HG03558 (cell line): ENCODE results near the gene CAMSAP2.
"Not testable (repeated sequence)": the region's sequence is repeated elsewhere in the genome, so short reads cannot be mapped to it uniquely, and the experiment has no call there.

Experiments
- ATAC-seq: cut with Tn5 transposase; IDR thresholded peaks from one replicate; pipeline ENCODE4 v1.9.1; 2021; ENCODE audit warnings: moderate number of reproducible peaks; ENCODE audit not compliant: unreplicated experiment; ENCODE audit errors: extremely low read depth

CAMSAP2 gene

DNA sequence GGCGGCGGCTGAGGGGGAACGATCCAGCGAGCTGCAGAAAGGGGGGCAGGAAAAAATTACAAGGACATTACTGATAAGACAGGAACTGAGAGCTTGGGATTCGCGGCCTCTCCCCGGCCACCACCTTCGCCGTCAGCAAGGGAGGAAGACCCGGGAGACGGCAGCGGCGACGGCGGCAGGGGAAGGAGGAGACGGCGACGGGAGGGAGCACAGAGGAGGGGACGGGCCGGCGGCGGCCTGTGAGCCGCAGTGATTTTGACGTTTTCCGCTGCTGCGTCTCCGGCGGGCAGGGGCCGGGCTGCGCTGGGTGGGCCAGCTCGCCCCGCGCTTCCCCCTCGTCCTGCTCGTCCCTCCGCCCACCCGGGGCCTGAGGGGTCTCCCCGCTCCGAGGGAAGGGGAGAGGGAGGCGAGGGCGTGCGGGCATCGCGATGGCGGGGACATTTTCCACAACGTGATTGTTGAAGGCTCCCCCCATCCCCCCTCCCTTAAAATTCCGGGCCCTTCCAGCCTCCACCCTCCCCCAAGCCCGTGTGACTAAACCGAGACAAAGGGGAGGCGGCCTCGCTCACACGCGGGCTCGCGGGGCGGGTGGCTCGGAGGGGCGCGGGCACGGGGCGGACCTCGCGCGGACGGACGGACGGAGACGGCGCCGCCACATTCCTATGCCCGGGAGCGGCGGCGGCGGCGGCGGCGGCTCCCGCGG, 407 bp downstream of the CAMSAP2 start:
- ATAC-seq = no peak

DNA sequence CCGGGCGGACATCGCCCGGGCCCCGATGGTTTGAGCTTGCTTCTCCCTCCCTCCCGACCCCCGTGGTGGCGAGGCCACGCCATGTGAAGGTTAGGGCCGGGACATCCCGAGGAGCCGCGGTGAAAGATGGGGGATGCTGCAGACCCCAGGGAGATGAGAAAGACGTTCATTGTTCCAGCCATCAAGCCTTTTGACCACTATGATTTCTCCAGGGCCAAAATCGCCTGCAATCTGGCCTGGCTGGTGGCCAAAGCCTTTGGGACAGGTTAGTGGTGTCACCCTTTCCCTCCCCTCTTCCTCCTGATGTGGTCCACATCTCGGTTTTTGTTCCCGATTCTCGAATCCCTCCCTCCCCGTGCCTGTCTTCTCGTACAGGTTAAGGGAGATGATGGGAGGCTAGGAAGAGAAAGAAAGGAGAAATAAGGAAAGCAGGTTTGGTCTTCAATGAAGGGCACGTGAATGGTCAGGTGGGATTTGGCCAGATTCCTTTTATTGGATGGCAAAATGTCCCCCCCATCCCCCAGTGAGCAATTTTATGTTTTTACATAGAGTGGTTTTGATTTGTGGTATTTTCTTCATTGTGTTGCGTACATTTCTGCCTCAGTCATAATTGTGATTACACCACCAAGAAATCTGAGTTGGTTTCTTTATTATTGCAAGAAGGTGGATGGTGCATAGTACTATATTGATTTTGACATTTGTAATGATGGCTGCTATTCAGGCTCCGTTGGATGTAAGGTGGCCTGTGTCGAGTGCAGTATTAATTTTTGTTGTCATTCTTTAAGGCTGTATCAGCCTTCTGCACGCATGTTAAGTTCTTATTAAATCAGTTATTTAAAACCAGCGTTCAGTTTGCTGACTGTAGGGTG, 1.2 kb downstream of the CAMSAP2 start:
- no peak for ATAC-seq

DNA sequence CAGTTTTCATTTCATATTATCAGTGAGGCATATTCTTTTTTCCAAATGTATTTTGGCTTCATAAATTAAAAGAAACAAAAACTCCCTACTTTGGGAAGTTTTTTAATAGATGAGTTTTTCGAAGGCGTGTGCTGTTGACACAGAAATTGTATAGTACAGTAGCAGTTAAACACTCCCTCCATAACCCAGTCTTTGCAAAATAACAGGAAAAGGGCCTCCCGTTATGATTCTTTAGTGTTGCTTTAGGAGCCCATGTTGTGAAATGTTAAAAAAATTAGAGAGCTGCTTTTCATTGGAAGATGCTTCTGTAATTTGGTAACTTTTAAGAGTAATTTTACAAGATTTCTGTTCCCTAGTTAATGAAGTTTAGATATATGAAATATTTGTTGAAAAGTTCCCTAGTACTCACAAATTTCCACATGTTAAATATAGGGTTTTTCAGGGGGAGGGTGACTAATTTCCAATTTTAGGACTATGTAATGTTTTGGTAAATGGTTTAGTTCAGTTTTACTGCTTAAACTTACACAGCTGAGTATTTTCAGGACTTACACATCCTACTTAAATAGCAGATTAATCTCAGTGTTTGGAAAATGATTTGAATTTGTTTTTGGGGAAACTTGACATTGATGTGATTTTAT, 2.0 kb downstream of the CAMSAP2 start:
- ATAC-seq = no peak

DNA sequence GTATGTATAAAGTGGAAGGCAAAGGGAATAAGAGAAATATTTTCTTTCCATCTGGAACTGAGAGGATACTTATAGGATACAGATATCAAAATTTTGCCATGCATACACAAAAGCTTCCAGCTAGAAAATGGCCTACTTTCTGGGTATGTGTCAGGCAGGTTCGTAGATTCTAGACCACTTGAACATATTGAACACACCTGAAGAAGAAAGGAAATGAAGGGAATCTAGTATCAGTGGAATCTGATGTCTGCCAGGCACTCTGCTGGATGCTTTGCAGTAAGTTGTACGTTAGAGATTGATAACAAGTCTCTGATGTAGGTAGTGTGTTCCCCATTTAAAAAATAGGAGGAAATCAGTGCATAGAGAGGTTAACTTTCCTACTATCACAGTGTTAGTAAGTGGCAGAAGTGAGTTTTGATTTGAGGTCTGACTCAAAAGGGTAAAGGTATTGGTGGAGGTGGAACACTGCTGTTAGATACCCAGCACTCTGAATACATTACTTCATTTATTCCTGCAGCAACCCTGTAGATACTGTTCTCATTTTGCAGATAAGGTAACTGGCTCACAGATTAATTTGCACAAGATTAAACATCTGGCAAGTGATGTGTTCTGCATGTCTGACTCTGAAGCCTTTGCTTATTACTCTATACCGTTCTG, 3.0 kb downstream of the CAMSAP2 start:
- no peak for ATAC-seq

DNA sequence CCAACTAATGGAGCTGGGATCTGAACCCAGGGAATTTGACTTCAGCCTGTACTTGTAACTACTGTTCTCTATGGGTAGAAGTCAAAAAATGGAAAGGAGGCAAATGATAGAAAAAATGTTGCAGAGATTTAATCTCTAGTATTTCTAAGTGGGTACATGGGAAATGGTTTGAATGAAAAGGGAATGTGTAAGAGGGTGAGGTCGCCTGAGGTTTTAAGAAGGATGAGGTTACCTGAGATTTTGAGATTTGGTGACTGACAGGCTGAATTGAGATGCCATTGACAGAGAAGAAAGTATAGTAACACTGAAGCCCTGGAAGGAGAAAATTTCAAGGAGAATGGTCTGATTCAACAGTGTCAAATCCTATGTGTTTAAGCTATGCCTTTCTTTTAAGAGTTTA, 5.5 kb downstream of the CAMSAP2 start:
- ATAC-seq = no peak

DNA sequence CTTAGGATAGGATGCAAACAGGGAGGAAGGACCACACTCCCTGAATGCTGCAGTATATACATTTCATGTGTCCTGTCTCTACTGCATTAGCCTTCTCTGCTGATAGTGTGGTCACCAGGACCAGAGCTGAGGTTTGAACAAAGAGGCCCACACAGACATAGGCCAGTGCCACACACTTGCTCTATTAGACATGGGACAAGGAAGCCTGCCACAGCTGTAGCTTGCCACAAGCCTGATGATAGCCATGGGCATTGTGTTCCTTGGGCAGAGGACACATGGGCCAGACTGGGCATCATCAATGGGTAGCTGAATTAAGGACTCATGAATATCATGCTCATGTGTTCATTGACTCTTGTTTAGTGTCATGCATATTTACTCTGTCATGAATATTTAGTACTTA, 10.4 kb downstream of the CAMSAP2 start:
- ATAC-seq = no peak

DNA sequence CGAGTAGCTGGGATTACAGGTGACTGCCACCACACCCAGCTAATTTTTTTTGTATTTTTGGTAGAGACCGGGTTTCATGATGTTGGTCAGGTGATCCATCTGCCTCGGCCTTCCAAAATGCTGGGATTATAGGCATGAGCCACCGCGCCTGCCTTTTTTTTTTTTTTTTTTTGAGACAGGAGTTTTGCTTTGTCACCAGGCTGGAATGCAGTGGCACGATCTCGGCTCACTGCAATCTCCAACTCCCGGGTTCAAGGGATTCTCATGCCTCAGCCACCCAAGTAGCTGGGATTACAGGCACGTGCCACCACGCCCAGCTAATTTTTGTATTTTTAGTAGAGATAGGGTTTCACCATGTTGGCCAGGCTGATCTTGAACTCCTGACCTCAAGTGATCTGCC, 12.1 kb downstream of the CAMSAP2 start:
- not testable (repeated sequence) for ATAC-seq

DNA sequence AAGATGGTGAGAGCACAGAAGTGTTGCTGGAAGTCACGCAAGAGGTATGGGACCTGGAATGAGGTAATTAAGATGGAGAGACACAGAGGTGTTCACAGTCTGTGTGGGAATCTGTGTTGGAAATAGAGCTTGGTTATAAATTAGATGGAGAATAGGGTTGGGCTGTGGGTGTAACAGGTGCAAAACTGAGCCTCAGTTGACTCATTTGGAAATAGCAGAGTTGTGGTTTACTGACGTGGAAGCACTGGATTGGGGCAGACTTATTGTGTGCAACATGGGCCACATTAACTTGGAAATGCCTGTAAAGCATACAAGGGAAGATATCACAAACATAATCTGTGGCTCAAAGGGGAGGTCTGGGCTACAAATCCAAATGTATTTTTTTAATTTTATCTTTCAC, 13.0 kb downstream of the CAMSAP2 start:
- ATAC-seq = no peak

DNA sequence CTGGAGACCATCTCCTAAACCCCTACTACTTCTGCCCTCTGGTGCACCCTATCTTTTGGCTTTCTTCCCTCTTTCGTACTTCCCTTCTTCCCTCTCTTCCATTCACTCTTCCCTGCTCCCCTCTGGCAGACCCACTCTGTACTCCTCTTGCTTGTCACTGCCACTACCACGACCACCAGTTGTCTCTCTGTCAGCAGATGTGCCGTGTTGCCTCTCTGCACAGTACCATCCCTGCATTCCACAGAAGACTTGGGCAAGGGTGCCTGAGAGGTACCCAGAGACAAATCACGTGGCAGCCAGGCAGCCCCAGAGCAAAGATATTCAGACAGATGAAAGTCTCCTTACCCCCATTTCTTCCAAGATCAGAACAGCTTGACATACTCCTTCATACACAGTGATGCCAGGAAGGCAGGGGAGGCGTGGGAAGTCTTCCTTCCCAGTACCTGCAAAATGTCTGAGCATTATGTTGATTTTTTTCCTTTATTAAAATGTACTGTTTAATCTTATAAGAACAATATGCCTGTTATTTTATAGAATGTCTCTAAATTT, 15.0 kb downstream of the CAMSAP2 start:
- no peak for ATAC-seq

DNA sequence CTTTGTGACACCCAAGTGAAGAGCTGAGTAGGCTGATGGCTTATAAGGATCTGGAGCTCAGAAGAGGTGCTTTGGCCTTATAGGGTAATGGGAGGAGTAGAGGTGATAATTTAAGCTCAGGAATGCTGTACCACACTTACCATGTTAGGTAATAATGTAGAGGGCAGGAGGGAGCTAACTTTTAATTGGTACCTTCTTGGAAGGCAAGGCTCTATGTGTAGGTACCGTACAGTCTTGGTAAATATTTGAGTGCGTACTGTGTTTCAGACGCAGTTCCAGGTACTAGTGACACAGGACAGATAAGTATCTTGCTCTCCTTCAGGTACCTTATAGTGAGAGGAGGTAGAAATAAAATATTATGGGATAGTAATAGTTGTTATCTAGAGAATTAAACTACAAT, 16.8 kb downstream of the CAMSAP2 start:
- no peak for ATAC-seq

DNA sequence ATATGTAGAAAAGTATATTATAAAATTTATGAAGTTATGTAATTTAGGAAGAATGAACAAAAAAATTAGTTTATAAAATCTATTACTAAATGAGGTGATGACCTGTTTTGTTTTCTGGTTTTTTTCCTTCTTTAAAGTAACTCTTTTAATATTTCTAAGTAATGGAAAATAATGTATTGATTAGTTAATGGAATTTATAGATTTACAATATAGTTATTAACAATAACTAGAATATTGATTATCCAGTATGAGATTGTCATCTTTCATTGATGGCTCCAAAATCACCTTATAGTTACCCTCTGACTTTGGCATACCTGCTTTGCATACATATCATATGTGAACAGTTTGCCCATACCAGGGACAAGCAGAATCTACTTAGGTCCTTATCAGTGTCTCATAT, 23.4 kb downstream of the CAMSAP2 start:
- no peak for ATAC-seq

DNA sequence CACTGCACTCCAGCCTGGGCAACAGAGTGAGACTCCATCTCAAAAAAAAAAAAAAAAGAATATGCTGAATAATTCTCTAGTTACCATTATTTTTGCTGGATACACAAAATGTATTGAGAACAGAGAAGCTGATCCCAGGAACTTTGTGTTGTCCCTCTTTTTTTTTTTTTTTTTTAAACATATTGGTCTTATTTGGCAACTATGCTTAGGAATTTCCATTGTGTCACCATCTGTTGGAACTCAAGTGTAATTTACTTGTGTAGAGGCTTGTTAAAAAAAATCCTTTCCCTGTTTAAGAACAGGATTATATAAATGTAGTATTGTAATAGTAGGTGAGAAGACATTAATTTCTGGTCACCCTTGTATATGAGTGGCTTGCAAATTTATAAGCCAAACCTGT, 28.6 kb downstream of the CAMSAP2 start:
- ATAC-seq = no peak

DNA sequence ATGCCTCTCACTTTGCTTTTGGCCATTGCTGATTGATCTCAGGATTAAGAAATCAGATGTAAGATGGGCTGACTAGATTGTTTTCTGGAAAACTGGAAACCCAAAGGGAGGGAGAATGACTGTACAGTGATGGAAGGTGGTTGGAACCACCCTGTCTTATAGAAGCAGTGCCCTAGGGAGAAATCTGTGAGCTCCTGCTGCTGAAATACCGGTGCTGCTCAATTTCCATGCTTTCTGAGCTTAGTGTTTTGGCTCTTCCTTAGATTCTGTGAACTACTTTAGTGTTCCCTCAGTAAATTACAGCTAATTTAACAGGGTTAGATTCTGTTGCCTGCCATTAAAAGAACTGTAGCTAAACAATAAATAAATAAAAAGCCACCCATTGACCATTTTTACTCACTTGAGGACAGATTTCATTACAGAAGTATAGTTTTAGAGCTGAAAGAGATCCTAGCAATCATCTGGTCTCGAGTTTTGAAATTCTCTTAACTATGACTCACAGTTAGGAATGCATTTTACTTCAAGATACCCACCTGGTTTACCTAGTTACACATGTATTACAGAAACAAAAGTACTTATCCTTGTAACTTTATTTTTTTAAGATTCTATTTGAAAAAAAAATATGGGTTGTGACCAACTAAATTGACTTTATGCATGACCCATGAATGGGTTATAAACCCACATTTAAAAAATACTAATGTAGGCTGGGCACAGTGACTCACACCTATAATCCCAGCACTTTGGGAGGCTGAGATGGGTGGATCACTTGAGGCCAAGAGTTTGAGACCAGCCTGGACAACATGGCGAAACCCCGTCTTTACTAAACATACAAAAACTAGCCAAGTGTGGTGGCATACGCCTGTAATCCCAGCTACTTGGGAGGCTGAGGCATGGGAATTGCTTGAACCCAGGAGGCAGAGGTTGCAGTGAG, 33.2 kb downstream of the CAMSAP2 start:
- ATAC-seq = no peak

DNA sequence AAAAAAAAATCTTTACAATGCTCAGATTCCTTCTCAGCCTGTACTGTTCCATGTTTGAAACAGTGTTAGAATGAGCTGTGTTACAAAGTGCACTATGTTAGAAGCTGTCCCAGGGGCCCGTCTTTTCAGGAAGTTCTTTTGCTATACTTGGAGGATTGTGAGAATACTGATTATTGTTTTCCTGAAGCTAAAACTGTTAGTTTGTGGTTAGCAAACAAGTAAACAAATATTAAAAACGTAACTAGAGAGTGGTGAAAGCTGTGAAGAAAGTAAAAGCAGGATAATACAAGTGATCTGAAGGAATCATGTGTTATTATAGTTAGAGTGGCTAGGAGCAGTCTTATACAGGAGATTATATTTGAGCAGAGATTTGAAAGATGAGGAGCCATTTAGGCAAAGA, 35.6 kb downstream of the CAMSAP2 start:
- ATAC-seq = no peak

DNA sequence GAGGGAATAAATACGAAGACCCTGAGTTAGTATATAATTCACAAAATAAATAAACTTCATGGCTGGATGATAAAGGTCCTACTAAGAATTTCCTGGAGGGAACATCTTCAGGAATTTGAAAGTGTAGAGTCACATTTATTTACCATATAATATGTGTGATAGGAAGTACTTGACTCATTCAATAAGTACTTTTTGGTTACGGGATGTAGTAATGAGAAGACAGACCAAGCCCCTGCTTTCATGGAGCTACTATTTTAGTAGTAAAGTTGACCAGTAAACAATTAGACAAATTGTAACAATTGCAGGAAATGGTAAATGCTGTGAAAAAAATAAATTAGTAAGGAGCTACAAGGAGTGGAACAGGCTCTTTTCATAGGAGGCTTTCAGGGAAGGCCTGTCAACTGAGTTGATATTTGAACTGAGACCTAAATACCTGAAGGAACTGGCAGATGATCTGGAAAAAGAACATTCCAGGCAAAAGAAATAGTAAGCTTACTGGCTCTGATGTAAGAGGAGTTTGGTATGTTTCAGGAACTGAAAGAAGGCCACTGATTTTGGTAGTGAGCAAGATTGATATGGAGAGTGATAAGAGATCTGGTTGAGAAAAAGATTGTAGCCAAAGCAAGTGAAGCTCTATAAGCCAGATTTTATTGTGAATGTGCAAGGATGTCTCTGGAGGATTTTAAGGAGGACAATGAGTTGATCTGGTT, 36.2 kb downstream of the CAMSAP2 start:
- ATAC-seq = no peak

DNA sequence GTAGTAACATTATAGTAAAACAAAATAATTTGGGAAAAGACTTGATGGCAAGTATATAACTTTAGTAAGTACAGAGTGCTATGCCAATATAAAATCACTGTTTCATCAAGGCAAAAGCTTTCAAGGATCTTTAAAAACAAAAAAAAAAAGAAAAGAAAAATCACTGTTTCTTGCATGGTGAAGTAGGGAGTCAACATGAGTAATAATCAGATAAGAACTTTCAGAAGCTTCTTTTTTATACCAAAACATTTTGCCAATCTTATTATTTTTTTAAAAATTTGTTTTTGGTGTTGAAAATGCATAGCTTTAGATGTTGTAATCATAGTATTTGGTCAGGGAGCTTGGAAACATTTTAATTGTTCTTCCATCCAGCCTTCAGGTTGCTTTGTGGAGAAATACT, 37.2 kb downstream of the CAMSAP2 start:
- ATAC-seq = no peak

DNA sequence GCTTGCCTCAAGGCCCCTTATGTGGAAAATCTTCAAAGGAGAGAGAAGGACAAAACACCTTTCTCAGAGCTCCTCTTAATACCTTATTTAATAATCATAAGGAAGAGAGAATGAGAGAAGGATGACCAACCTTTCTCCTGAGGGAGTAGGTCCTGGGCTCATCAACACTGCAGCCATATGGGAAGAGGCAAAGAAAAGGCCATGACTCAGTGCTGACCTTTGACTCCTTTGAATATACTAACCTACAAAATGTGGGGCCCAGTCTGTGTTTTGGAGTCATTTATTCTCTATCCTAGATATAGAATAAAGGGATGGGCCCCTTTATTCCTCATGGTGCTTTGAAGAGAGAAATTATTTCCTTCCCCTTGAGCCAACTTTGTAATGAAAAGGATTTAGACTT, 38.3 kb downstream of the CAMSAP2 start:
- ATAC-seq = no peak

DNA sequence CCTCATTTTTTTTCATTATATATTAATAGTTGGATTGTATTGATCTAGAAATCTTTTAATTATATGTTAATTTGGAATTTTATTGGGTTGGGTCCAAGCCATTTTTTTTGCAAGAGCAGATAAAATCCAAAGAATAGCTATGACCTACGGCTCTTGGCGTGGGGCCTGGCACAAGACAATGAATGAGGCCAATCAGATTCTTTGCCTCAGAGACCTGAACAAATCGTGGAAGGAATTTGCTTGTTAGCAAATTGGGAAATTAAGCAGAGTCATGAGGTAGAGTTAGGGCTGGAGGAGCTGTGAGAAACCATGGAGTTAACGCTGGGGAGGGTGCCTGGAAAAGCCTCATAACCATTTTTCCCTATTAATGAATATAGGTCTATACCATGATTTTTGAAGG, 40.1 kb downstream of the CAMSAP2 start:
- ATAC-seq = no peak

DNA sequence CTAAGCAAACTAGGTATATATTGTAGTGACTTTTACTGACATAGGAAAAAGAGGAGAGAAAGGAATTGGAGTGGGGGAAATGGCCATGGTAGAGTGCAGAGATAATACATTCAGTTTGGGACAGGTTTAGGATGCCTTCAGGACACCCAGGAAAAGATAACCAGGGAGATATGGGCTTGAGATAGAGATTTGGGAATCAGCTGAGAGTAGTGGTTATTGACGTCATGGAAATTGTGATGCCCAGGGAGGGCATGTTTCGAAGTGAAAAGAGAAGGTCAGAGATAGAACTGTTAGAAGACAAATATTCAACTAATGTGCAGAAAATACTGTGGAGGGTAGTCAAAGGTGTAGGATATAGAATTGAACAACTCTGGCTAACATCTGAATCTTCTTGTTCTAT, 40.6 kb downstream of the CAMSAP2 start:
- ATAC-seq = no peak
